A172 (cell line): ENCODE results near the gene HSD17B2. TPM values are rescaled to one million over a fixed set of nuclear protein-coding genes. Genes with fewer than 3 reads are reported as not detected.
"Not testable (repeated sequence)": the region's sequence is repeated elsewhere in the genome, so short reads cannot be mapped to it uniquely, and the experiment has no call there.

Experiments used
- DNase-seq: peaks from one replicate; pipeline ENCODE4 v3.0.0-alpha.2; 2015; ENCODE audit warnings: low spot score
- total RNA-seq: library from RNA; depleted of rRNA; stranded (reverse); fragments of >200 nt; shearing (Covaris generic); gene quantifications from 2 replicates; pipeline ENCODE4 v1.2.3, GENCODE V29; 2014; rRNA removed

HSD17B2 gene
- total RNA-seq, 1 experiment from 2014 or later: not detected

- DNase-seq: no peak
These were observed 94.8 kb downstream of the HSD17B2 start for GRCh38 chr16:82129881-82130280.

GRCh38 chr16:82133798-82134197 lies 98.7 kb downstream of the HSD17B2 start:
- no peak for DNase-seq

GRCh38 chr16:82134846-82135245 lies 99.8 kb downstream of the HSD17B2 start:
- DNase-seq: no peak

GRCh38 chr16:82135844-82136243 lies 100.8 kb downstream of the HSD17B2 start:
- no peak for DNase-seq

- no peak for DNase-seq
These were observed 102.1 kb downstream of the HSD17B2 start for GRCh38 chr16:82136956-82137821.

GRCh38 chr16:82137822-82138167 lies 102.7 kb downstream of the HSD17B2 start:
- DNase-seq: no peak

- no peak for DNase-seq
These were observed 103.6 kb downstream of the HSD17B2 start for GRCh38 chr16:82138478-82139285.

GRCh38 chr16:82139286-82139571 lies 104.2 kb downstream of the HSD17B2 start:
- DNase-seq: not testable (repeated sequence)

- no peak for DNase-seq
These were observed 111.5 kb downstream of the HSD17B2 start for GRCh38 chr16:82146556-82146955.

GRCh38 chr16:82146957-82147356 lies 111.9 kb downstream of the HSD17B2 start:
- DNase-seq: no peak

GRCh38 chr16:82147546-82147945 lies 112.5 kb downstream of the HSD17B2 start:
- no peak for DNase-seq

Other genes with a start within 250 kb of the HSD17B2 start
- 0.03 and 0.14 TPM in 2 replicates for gene SDR42E1, start 23.8 kb upstream of the HSD17B2 start, total RNA-seq
- 95.9 and 115 TPM in 2 replicates for gene MPHOSPH6, start 135.0 kb downstream of the HSD17B2 start, total RNA-seq